ENCODE results near the gene STK16.
"Not testable (repeated sequence)": the region's sequence is repeated elsewhere in the genome, so short reads cannot be mapped to it uniquely, and the experiment has no call there.

STK16 gene

GRCh38 chr2:219245148-219245898, at the start of gene STK16, which contains the start of gene GLB1L:
Gene STK16 (plus strand): TSS chr2:219245479. CDS start chr2:219246000, 521 bp downstream.
Gene GLB1L (minus strand): TSS chr2:219245444. CDS start chr2:219243573, 1,871 bp downstream.
- FAIRE-seq: no peak

GRCh38 chr2:219197388-219197787, 47.9 kb upstream of the STK16 start:
- FAIRE-seq: no peak

DNA sequence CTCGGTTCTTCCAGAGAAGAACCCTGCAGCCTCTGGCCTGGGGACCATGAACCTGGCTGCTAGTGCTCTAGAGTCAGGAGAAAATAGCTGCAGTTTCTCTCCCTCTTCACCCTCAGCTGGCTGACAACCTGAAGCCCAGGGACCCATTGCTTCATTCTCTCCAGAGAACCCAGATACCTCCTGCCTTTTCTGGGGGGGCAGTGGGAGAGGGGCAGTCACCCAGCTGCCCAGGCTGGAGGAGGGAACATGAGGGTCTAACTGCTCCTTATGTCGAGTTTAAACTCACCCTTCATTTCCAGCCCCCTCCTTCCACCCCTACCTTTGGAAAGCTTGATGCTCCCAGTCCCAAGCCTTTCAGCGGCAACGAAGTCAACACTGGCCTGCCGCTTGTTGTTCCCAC, 46.3 kb upstream of the STK16 start:
- FAIRE-seq: no peak

DNA sequence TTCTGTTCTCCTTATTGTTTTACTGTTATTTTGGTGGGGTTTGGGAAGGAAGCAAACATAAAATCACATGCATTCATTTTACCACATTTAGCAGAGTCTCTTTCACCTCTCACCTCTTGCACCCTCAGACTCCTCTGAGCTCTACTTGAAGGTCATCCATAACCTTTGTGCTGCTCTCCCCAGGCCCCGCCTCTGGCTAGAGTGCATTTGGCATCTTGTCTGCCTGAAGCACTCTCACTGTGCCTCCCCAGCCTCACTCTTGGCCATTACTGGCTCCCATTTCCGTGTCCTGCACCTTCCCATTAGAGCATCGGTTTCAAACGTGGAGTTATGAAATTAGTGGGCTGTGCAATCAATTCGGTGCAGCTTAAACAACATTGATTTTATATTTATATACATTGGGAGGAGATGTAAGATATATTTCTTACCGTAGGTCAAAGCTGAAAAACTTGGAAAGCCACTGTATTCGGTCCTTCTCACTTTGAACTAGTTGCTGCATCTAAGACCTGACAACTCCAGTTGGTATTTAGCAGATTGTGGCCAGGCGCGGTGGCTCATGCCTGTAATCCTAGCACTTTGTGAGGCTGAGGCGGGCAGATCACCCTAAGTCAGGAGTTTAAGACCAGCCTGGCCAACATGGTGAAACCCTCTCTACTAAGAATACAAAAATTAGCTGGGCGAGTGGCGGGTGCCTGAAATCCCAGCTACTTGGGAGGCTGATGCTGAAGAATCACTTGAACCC, 45.6 kb upstream of the STK16 start:
- FAIRE-seq: no peak

- FAIRE-seq: not testable (repeated sequence)
These were observed 44.6 kb upstream of the STK16 start for GRCh38 chr2:219200502-219201326.

GRCh38 chr2:219201331-219201730, 43.9 kb upstream of the STK16 start:
- not testable (repeated sequence) for FAIRE-seq

GRCh38 chr2:219204425-219205164, 40.7 kb upstream of the STK16 start:
- no peak for FAIRE-seq

DNA sequence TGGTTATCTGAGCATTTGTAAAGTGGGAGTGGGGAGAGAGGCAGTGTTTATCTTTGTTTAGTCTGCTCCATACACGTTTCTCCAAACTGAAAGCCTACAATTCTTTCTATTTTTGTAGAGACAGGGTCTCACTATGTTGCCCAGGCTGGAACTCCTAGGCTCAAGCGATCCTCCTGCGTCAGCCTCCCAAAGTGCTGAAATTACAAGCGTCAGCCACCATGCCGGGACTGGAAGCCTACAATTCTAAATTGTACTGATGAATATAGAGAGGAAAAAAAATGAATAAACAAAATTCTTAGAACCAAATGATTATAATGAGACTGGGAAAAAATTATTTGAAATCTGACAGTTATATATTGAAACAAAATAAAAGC, 40.1 kb upstream of the STK16 start:
- FAIRE-seq: no peak

- FAIRE-seq: no peak
These were observed 39.3 kb upstream of the STK16 start for GRCh38 chr2:219205981-219206327.

DNA sequence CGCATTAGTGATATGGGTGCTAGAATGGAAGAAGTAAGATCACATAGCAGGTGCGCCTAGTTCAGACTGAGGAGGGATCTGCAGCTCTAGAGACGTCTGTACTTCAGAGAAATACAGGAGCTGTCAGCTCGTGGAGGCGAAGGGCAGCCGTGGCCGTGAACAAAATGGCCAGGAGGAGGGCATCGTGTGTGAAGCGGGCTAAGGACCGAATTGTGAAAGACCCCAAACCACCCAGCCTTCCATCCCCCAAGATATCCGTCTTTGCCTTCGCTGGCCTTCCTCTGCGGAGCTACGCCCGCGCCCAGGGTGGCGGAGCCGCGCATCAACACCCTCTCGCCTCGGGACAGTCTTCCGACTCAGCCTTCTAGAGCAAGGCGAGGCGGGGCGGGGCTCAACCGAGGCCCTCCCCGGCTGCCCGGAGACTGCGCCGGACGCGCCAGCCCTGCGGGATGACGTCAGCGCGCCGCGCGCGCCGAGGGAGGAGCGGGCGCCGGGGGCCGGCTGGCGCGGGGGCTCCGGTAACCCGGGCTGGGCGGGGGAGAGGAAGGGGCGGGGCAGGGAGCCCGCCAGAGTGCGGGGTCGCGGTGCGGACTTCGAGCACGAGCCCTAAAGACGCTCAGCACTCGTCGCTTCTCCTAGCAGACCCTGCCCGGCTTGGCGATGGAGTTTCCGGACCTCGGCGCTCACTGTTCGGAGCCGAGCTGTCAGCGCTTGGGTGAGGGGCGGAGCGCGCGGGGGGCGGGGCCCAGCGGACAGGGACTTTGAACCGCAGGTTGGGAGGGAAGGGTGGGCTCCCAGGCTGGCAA, 38.7 kb upstream of the STK16 start, which contains the start of gene ZFAND2B:
Gene ZFAND2B (plus strand): TSS at position 455 of the 806 bp plus-strand sequence. CDS start 206 bp downstream, at position 661.
- FAIRE-seq: no peak

DNA sequence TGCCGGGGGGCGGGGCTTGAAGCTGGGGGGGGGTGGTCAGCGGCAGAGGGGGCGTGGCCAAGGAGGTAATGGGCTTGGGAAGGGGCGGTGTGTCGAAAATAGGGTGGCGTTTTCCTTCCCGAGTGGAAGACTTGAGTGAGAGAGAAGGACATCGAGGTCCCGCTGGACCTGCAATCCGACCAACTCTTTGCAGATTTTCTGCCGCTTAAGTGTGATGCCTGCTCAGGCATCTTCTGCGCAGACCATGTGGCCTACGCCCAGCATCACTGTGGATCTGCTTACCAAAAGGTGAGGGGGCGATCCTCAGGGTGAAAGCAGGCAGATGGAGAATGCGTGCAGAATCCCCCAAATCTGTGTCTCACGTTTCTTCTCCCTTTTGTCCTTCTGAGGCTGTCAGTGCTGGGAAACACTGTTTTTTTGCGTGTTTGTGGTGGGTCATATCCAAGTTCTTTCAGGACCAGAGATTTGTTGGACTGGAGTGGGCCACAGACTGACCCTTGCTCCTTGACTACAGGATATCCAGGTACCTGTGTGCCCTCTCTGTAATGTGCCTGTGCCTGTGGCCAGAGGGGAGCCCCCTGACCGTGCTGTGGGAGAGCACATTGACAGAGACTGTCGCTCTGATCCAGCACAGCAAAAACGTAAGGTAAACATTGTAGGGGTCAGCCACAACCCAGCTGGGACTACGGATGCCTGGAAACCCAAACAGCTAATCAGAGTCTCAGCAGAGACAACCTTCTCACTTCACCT, 38.0 kb upstream of the STK16 start:
- no peak for FAIRE-seq

DNA sequence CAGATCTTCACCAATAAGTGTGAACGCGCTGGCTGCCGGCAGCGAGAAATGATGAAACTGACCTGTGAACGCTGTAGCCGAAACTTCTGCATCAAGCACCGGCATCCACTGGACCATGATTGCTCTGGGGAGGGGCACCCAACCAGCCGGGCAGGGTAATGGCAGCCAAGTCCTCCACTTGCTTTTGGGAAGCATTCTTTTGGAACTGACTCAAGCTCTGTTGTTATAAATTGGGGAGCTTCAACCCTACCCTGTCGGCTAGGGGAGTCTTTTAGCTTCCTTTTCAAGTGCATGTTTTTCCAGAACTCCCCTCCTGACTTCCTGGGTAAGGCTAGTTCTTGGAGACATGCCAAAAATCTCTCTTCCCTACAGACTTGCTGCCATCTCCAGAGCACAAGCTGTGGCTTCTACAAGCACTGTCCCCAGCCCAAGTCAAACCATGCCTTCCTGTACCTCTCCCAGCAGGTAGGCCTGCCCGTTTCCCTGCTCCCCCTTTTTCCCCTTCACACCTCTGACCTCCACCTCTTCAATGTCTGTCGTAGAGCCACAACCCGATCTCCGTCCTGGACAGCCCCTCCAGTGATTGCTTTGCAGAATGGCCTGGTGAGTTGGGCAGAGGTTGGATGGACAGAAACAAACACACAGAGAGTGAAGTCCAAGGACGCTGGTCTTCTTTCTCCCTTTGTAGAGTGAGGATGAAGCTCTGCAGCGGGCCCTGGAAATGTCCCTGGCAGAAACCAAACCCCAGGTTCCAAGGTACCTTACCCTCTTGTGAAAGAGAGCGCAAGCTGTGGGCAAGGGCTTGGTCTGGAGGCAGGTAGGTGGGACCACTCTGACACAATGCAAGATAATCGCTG, 37.2 kb upstream of the STK16 start:
- FAIRE-seq: no peak

GRCh38 chr2:219209236-219210195, 35.8 kb upstream of the STK16 start:
- FAIRE-seq: no peak

GRCh38 chr2:219210196-219210885, 34.9 kb upstream of the STK16 start:
- FAIRE-seq: no peak

GRCh38 chr2:219210886-219211362, 34.4 kb upstream of the STK16 start:
- no peak for FAIRE-seq

DNA sequence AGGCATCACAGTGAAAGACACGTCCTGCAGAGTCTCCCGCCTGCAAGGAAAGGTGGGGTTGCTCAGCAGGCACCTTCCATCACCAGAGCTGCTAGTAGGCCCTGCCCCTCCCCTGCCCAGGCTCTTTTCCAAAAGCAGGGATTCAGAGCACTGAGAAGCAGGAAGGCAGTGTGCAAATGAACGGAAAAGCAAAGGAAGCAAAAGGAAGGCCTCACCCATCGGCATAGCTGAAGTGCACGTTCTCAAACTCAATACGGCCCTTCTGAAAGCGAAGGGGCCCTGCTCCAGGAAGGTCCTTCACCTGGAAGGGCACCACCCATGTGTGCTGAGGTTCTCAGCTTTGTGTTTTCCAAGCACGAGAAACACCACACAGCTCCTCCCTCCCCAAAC, 32.3 kb upstream of the STK16 start:
- FAIRE-seq: no peak

DNA sequence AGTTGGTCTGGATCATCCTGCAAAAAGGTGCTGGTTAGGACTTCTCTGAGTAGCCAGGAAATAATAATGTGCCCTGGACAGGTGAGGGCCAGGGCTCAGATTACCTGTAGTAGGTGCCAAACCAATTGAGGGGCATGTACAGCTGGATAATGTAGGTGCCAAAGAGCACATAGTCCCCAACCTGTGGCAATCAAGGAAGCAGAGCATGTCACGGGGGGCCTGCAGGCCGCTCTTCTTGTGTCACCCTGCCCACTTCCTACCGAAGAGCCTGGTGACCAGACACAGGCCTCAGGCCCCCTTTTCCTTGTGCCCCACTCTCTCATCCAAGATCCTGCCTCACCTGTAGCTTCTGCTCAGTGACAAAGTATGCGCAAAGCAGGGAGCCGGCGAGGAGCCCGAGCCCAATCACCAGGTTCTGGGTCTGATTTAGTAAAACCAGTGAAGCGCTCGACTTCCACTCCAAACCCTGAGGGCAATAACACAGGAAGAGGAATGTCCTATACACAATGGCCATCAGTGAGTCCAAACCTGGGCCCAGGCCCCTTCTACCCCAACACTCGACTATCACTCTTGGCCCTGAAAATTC, 31.7 kb upstream of the STK16 start:
- no peak for FAIRE-seq

DNA sequence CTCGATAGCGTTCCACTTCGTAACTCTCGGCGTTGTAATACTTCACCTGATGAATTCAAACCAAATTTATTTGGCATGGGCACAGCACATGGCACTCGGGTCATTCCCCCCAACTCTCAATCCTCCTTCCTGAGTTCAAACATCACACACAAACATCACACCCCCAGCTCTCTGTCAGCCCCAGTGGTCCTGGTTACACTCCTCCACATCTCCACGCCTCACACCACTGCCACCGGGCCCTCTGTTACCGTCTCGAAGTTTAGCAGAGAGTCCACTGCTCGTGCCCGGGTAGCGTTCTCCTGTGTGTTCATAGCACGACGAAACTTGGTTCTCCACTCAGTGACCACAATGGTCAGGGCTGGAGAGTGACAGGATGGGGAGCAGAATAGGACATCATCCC, 31.1 kb upstream of the STK16 start:
- no peak for FAIRE-seq

Measured in islet of Langerhans (tissue), 1 donor.